Mesenchymal stem cell (in vitro differentiated cells and primary cell): ENCODE measurements around the gene COPS2.

Experiments
- DNase-seq: peaks from one replicate; pipeline ENCODE4 v3.0.0-alpha.2; 2013
- H2AFZ ChIP-seq: one replicate; pipeline ENCODE4 v1.6.1; 2013; ENCODE audit warnings: low read depth, mild to moderate bottlenecking, control low read depth, inconsistent platforms, low read length, moderate library complexity
- H2AK5ac ChIP-seq: 2 replicates; pipeline ENCODE4 v1.6.1; 2013; ENCODE audit warnings: low read length, moderate library complexity, mild to moderate bottlenecking, inconsistent platforms; ENCODE audit not compliant: severe bottlenecking
- H2BK120ac ChIP-seq: one replicate; pipeline ENCODE4 v1.6.1; 2013; ENCODE audit warnings: low read depth, mild to moderate bottlenecking, inconsistent platforms, low read length, moderate library complexity
- H2BK12ac ChIP-seq, 2 experiments: one replicate each; pipeline ENCODE4 v1.6.1; 2013; ENCODE audit warnings: inconsistent platforms in 2 of 2, low read length in 2 of 2, mild to moderate bottlenecking in 2 of 2, moderate library complexity in 2 of 2, control low read depth in 1 of 2
- H2BK15ac ChIP-seq: one replicate; pipeline ENCODE4 v1.6.1; 2013; ENCODE audit warnings: mild to moderate bottlenecking, low read depth, inconsistent platforms; ENCODE audit not compliant: poor library complexity, severe bottlenecking
- H2BK5ac ChIP-seq: 2 replicates; pipeline ENCODE4 v1.6.1; 2013; ENCODE audit warnings: low read depth, mild to moderate bottlenecking, low read length, control low read depth, inconsistent platforms; ENCODE audit not compliant: poor library complexity, severe bottlenecking
- H3K14ac ChIP-seq, 2 experiments: one replicate each; pipeline ENCODE4 v1.6.1; 2013; ENCODE audit warnings: inconsistent platforms in 2 of 2, low read length in 2 of 2, control low read depth in 1 of 2, mild to moderate bottlenecking in 1 of 2, moderate library complexity in 1 of 2
- H3K18ac ChIP-seq, 2 experiments: one replicate each; pipeline ENCODE4 v1.6.1; 2013; ENCODE audit warnings: inconsistent platforms in 2 of 2, low read length in 2 of 2, control low read depth in 1 of 2, low read depth in 1 of 2, mild to moderate bottlenecking in 1 of 2
- H3K23ac ChIP-seq, 2 experiments: one replicate each; pipeline ENCODE4 v1.6.1; 2013; ENCODE audit warnings: inconsistent platforms in 2 of 2, low read length in 2 of 2, mild to moderate bottlenecking in 2 of 2, moderate library complexity in 2 of 2, control low read depth in 1 of 2
- H3K27ac ChIP-seq: 2 replicates; pipeline ENCODE4 v1.5.1; 2013; ENCODE audit warnings: mild to moderate bottlenecking, moderate library complexity, low read length, control low read depth, inconsistent platforms; ENCODE audit not compliant: poor library complexity, severe bottlenecking
- H3K27me3 ChIP-seq, 2 experiments: 2 replicates each; pipeline versions ENCODE4 v1.6.1 to v1.7.0; 2013; ENCODE audit warnings: low read length in 2 of 2, mild to moderate bottlenecking in 2 of 2, moderate library complexity in 2 of 2, control low read depth in 1 of 2, inconsistent platforms in 1 of 2; ENCODE audit not compliant: control insufficient read depth in 1 of 2, insufficient read depth in 1 of 2
- H3K36me3 ChIP-seq, 2 experiments: 2 replicates each; pipeline versions ENCODE4 v1.6.1 to v1.7.0; 2013; ENCODE audit warnings: low read length in 2 of 2, control low read depth in 1 of 2, inconsistent platforms in 1 of 2, low read depth in 1 of 2, mild to moderate bottlenecking in 1 of 2; ENCODE audit not compliant: insufficient read depth in 2 of 2, control insufficient read depth in 1 of 2
- H3K4ac ChIP-seq, 2 experiments: one replicate each; pipeline ENCODE4 v1.6.1; 2013; ENCODE audit warnings: inconsistent platforms in 2 of 2, low read length in 2 of 2, mild to moderate bottlenecking in 2 of 2, moderate library complexity in 2 of 2, control low read depth in 1 of 2, low read depth in 1 of 2
- H3K4me1 ChIP-seq: 2 replicates; pipeline ENCODE4 v1.6.1; 2013; ENCODE audit warnings: low read depth, low read length, control low read depth; ENCODE audit not compliant: control insufficient read depth, insufficient read depth
- H3K4me2 ChIP-seq: 2 replicates; pipeline ENCODE4 v1.6.1; 2013; ENCODE audit warnings: low read length, mild to moderate bottlenecking, inconsistent platforms; ENCODE audit not compliant: poor library complexity, severe bottlenecking
- H3K4me3 ChIP-seq, 2 experiments: 2 replicates each; pipeline versions ENCODE4 v1.5.1 to v1.7.0; 2013; ENCODE audit warnings: low read length in 2 of 2, mild to moderate bottlenecking in 2 of 2, control low read depth in 1 of 2, low read depth in 1 of 2; ENCODE audit not compliant: insufficient read depth in 1 of 2
- H3K79me1 ChIP-seq: replicated peaks from 2 replicates; pipeline ENCODE4 v1.6.1; 2013; ENCODE audit warnings: mild to moderate bottlenecking, control low read depth, low read length, inconsistent platforms; ENCODE audit not compliant: poor library complexity, severe bottlenecking
- H3K9ac ChIP-seq: 2 replicates; pipeline ENCODE4 v1.7.0; 2013; ENCODE audit warnings: mild to moderate bottlenecking, low read length, moderate library complexity
- H3K9me3 ChIP-seq: 2 replicates; pipeline ENCODE4 v1.7.0; 2013; ENCODE audit warnings: mild to moderate bottlenecking, low read length; ENCODE audit not compliant: control insufficient read depth
- H4K8ac ChIP-seq: one replicate; pipeline ENCODE4 v1.6.1; 2013; ENCODE audit warnings: inconsistent platforms, mild to moderate bottlenecking, low read length, moderate library complexity
- H4K91ac ChIP-seq: one replicate; pipeline ENCODE4 v1.6.1; 2013; ENCODE audit warnings: mild to moderate bottlenecking, low read length, inconsistent platforms
- WGBS: methylation state at CpG from one replicate; pipeline ENCODE4 v1.1.7; 2013; ENCODE audit warnings: mixed read lengths; 5-methylcytosine and 5-hydroxymethylcytosine counted together

The COPS2 gene

DNA sequence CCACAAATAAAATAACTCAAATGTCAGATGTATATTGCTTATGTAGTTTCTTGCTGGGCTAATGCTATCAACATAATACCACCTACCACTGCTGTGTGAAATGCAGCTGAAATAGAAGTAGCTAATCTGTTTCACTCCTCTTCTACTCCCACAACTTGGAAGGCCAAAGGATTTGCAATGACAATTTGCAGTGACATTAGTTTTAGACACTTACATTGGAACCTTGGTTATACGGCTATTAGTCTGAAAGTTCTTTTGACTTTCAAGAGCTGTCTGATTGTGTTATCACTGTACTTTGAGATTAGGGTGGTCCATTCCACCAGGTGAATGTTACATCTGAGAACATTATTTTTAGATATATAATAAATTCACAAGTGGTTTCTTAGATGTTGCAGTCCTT is 33.5 kb downstream of the COPS2 start:
- no peaks in the 10 kb centered on the region for H3K9me3 ChIP-seq
- no peaks in the 10 kb centered on the region for H3K4me1 ChIP-seq
- no peak overlapping the region for H2BK15ac ChIP-seq
- H3K9ac ChIP-seq: no peak overlapping the region
- H3K79me1 ChIP-seq: peaks cover 3% of the 10 kb centered on the region
- WGBS: 100% methylated on average over 1 of the region's 1 CpG
- DNase-seq: no peak
- H3K36me3 ChIP-seq: peaks cover 0 to 60% of the 10 kb centered on the region in 2 experiments
- no peak overlapping the region for H2BK5ac ChIP-seq
- no peak overlapping the region for H4K8ac ChIP-seq
- H3K18ac ChIP-seq: no peak overlapping the region
- H3K4me2 ChIP-seq: no peak overlapping the region
- H3K14ac ChIP-seq: no peak overlapping the region
- no peak overlapping the region for H4K91ac ChIP-seq
- no peak overlapping the region for H3K4ac ChIP-seq
- no peaks in the 10 kb centered on the region for H3K27me3 ChIP-seq
- H2AFZ ChIP-seq: no peak overlapping the region
- no peak overlapping the region for H2BK12ac ChIP-seq
- no peak overlapping the region for H3K4me3 ChIP-seq
- no peak overlapping the region for H3K27ac ChIP-seq
- H2BK120ac ChIP-seq: no peak overlapping the region
- H2AK5ac ChIP-seq: no peak overlapping the region
- no peak overlapping the region for H3K23ac ChIP-seq

DNA sequence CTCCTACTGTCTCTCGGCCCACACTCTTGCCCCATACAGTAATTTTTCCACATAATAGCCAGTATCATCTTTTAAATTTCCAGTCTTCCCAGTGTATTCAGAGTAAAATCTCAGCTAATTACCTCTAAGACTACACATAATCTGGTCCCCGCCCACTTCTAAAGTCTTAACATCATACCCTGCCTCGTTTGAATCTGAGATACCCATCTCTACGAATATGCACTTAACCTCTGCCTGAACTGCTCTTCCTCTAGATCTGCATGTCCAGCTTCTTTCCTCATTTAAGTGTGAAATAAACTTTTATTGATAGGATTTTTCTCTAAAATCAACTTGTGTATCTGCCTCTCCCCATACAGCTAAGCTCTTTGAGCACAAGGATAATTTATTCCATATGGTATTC is 34.6 kb downstream of the COPS2 start:
- H2AFZ ChIP-seq: no peak overlapping the region
- no peak overlapping the region for H3K27ac ChIP-seq

DNA sequence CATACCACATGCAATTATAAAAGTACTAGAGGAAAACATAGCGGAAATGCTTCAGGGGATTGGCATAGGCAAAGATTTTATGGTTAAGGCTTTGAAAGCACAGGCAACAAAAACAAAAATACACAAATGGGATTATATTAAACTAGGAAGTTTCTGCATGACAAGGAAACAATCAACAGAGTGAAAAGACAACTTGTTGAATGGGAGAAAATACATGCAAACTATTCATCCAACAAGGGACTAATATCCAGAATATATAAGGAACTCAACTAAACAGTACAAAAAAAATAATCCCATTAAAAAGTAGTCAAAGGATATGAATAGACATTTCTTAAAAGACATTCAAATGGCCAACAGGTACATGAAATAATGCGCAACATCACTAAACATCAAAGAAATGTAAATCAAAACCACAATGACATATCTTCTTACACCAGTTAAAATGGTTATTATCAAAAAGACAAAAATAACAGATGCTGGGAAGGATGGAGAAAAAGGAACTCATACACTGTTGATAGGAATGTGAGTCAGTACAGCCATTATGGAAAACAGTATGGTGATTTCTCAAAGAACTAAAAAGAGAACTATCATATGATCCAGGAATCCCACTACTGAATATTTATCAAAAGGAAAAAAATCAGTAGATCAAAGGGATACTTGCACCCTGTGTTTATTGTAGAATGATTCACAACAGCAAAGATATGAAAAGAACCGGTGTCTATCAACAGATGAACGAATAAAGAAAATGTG is 39.1 kb downstream of the COPS2 start:
- no peak overlapping the region for H4K91ac ChIP-seq
- H3K27me3 ChIP-seq: no peaks in the 10 kb centered on the region
- H3K4me2 ChIP-seq: no peak overlapping the region
- no peak overlapping the region for H3K4me3 ChIP-seq
- no peak overlapping the region for H2BK120ac ChIP-seq
- H3K9me3 ChIP-seq: peaks cover 23% of the 10 kb centered on the region
- H2BK12ac ChIP-seq: no peak overlapping the region
- H3K14ac ChIP-seq: no peak overlapping the region
- no peak overlapping the region for H2AFZ ChIP-seq
- no peak overlapping the region for H2AK5ac ChIP-seq
- peaks cover 3% of the 10 kb centered on the region for H3K79me1 ChIP-seq
- H3K36me3 ChIP-seq: peaks cover 3 to 73% of the 10 kb centered on the region in 2 experiments
- H3K23ac ChIP-seq: no peak overlapping the region
- H3K4ac ChIP-seq: no peak overlapping the region
- no peak overlapping the region for H4K8ac ChIP-seq
- H2BK15ac ChIP-seq: no peak overlapping the region
- whole genome bisulfite sequencing: 100% methylated on average over 2 of the region's 4 CpGs
- no peak overlapping the region for H3K27ac ChIP-seq
- DNase-seq: no peak
- no peak overlapping the region for H3K9ac ChIP-seq
- no peak overlapping the region for H2BK5ac ChIP-seq
- H3K18ac ChIP-seq: no peak overlapping the region
- H3K4me1 ChIP-seq: no peaks in the 10 kb centered on the region

More for the DNA sequence above, 34.6 kb downstream of the COPS2 start:
- no peak overlapping the region for H3K4me3 ChIP-seq
- peaks cover 3% of the 10 kb centered on the region for H3K79me1 ChIP-seq
- peaks cover 0 to 62% of the 10 kb centered on the region in 2 experiments for H3K36me3 ChIP-seq
- H3K4me1 ChIP-seq: no peaks in the 10 kb centered on the region
- H4K91ac ChIP-seq: no peak overlapping the region
- no peaks in the 10 kb centered on the region for H3K27me3 ChIP-seq
- H3K23ac ChIP-seq: no peak overlapping the region
- no peak overlapping the region for H3K9ac ChIP-seq
- no peak overlapping the region for H2BK5ac ChIP-seq
- no peak for DNase-seq
- no peak overlapping the region for H2AK5ac ChIP-seq
- no peak overlapping the region for H3K4me2 ChIP-seq
- no peak overlapping the region for H4K8ac ChIP-seq
- H3K4ac ChIP-seq: no peak overlapping the region
- H3K14ac ChIP-seq: no peak overlapping the region
- no peak overlapping the region for H3K18ac ChIP-seq
- H3K9me3 ChIP-seq: no peaks in the 10 kb centered on the region
- no peak overlapping the region for H2BK120ac ChIP-seq
- no peak overlapping the region for H2BK15ac ChIP-seq
- 84% methylated on average over 4 of the region's 4 CpGs for WGBS
- H2BK12ac ChIP-seq: no peak overlapping the region

DNA sequence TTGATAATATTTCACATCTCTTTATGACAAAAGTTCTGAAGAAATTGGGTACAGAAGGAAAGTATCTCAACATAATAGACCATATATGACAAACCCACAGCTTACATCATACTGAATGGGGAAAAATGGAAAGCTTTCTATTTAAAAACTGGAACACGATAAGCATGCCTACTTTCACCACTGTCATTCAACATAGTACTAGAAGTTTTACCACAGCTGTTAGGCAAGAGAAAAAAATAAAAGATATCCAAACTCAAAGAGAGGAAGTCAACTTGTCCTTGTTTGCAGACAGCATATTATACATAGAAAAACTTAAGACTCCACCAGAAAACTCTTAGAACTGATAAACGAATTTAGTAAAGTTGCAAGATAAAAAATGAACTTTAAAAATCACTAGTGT is 40.3 kb downstream of the COPS2 start:
- Histone ChIP-seq H3K27ac (no peak overlapping the region), H3K4me2 (no peak overlapping the region), H2AFZ (no peak overlapping the region), H3K9ac (no peak overlapping the region), H2BK15ac (no peak overlapping the region), H3K23ac (no peak overlapping the region), H3K27me3 (no peaks in the 10 kb centered on the region), H3K9me3 (peaks cover 23% of the 10 kb centered on the region), H2AK5ac (no peak overlapping the region), H3K18ac (no peak overlapping the region), H3K4me3 (no peak overlapping the region), H4K91ac (no peak overlapping the region), H3K79me1 (peaks cover 11% of the 10 kb centered on the region), H2BK120ac (no peak overlapping the region), H3K36me3 (peaks cover 13 to 79% of the 10 kb centered on the region in 2 experiments), H2BK12ac (no peak overlapping the region), H3K14ac (no peak overlapping the region), H3K4ac (no peak overlapping the region), H3K4me1 (peaks cover 3% of the 10 kb centered on the region), H4K8ac (no peak overlapping the region), H2BK5ac (no peak overlapping the region)
- WGBS: no CpG with 5 or more reads among the region's 2 CpGs
- no peak for DNase-seq
